Hepatocyte (in vitro differentiated cells): ENCODE data around the gene PTPN6. TPM values are rescaled to one million over a fixed set of nuclear protein-coding genes. Genes with fewer than 3 reads are reported as not detected.

Experiments used
- DNase-seq: peaks from one replicate; pipeline ENCODE4 v3.0.0-alpha.2; 2016; ENCODE audit warnings: low spot score
- H2AFZ ChIP-seq: fragments of 200-600 bp; sonication (generic); 2 replicates; pipeline ENCODE4 v1.6.0; 2016; ENCODE audit warnings: antibody characterized with exemption, mild to moderate bottlenecking
- H3K27ac ChIP-seq: fragments of 200-600 bp; sonication (generic); 2 replicates; pipeline ENCODE4 v1.5.1; 2016; ENCODE audit warnings: mild to moderate bottlenecking
- H3K27me3 ChIP-seq: fragments of 200-600 bp; sonication (generic); 2 replicates; pipeline ENCODE4 v1.6.1; 2016
- H3K36me3 ChIP-seq: fragments of 200-600 bp; sonication (generic); replicated peaks from 2 replicates; pipeline ENCODE4 v1.5.1; 2016; ENCODE audit warnings: low read depth; ENCODE audit not compliant: insufficient read depth
- H3K4me1 ChIP-seq: fragments of 200-600 bp; sonication (generic); 2 replicates; pipeline ENCODE4 v1.5.1; 2016; ENCODE audit warnings: mild to moderate bottlenecking, moderate library complexity; ENCODE audit not compliant: insufficient read depth
- H3K4me2 ChIP-seq: fragments of 200-600 bp; sonication (generic); 2 replicates; pipeline ENCODE4 v1.6.0; 2016
- H3K4me3 ChIP-seq: fragments of 200-600 bp; sonication (generic); 2 replicates; pipeline ENCODE4 v1.5.1; 2016; ENCODE audit warnings: mild to moderate bottlenecking
- H3K79me2 ChIP-seq: fragments of 200-600 bp; sonication (generic); 2 replicates; pipeline ENCODE4 v1.6.0; 2017; ENCODE audit warnings: mild to moderate bottlenecking
- H3K9me2 ChIP-seq: fragments of 200-600 bp; sonication (generic); replicated peaks from 2 replicates; pipeline ENCODE4 v1.6.0; 2017; ENCODE audit warnings: mild to moderate bottlenecking; ENCODE audit not compliant: insufficient read depth
- H3K9me3 ChIP-seq: fragments of 200-600 bp; sonication (generic); 2 replicates; pipeline ENCODE4 v1.5.1; 2016; ENCODE audit warnings: low read depth, mild to moderate bottlenecking
- H4K20me1 ChIP-seq: fragments of 200-600 bp; sonication (generic); 2 replicates; pipeline ENCODE4 v1.6.0; 2016; ENCODE audit warnings: mild to moderate bottlenecking; ENCODE audit not compliant: insufficient read depth, poor library complexity, severe bottlenecking
- EZH2 ChIP-seq: fragments of 200-600 bp; sonication (generic); IDR thresholded peaks from 2 replicates; pipeline ENCODE4 v1.6.1; 2016; ENCODE audit warnings: antibody characterized with exemption, mild to moderate bottlenecking, borderline replicate concordance
- EZH2phosphoT487 ChIP-seq: fragments of 200-600 bp; sonication (generic); IDR thresholded peaks from one replicate; pipeline ENCODE4 v1.6.1; 2018; ENCODE audit warnings: antibody characterized with exemption, mild to moderate bottlenecking, low read depth, moderate library complexity; ENCODE audit not compliant: unreplicated experiment, severe bottlenecking
- whole genome bisulfite sequencing: methylation state at CpG from one replicate; pipeline ENCODE4 v1.1.6; 2016; ENCODE audit warnings: low lambda C conversion rate; ENCODE audit errors: missing lambda C conversion rate; 5-methylcytosine and 5-hydroxymethylcytosine counted together
- polyA plus RNA-seq: library from polyadenylated mRNA; unstranded; fragments of >200 nt; fragmentation: Nextera tagmentation; extraction: Ambion mirVana; gene quantifications from 2 replicates; pipeline ENCODE4 v1.2.1, GENCODE V29; 2016
- total RNA-seq: library from RNA; depleted of rRNA; stranded (reverse); fragments of >200 nt; gene quantifications from 2 replicates; pipeline ENCODE4 v1.2.3, GENCODE V29; 2014
- TF ChIP-seq, protein P1 (sequence below): fragments of 200-600 bp; sonication (generic); IDR thresholded peaks from 2 replicates; pipeline ENCODE4 v1.5.1; 2016; ENCODE audit warnings: antibody characterized with exemption, mild to moderate bottlenecking; ENCODE audit not compliant: poor library complexity

The PTPN6 gene
- total and polyA plus RNA-seq, 2 experiments from 2014 or later = 14.5 to 20.8 TPM

DNA sequence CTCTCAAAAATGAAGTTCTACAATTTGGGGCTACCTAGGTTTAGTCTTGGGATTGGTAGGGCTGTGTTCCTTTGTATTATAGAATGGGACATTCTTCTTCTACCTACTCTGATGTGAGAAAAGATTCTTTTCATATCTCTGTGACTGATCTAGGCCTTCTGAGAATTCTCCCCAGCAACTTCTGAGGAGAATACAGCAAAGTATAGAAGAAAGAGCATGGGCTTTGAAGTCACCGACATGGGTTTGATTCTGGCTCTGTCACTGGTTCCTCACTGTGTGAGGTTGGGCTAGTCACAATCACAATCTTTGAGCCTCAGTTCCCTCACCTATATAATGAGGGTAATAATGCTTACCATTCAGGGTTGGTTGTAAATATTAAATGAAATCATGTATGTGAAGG, 18.4 kb upstream of the PTPN6 start:
- H3K9me3 ChIP-seq = no peaks in the 10 kb centered on the region
- no peak overlapping the region for H2AFZ ChIP-seq
- H3K4me2 ChIP-seq = peak overlapping the region; percentile 37
- H3K36me3 ChIP-seq = no peaks in the 10 kb centered on the region
- 69% methylated on average over 1 of the region's 1 CpG for WGBS
- TF ChIP-seq, protein P1, sequence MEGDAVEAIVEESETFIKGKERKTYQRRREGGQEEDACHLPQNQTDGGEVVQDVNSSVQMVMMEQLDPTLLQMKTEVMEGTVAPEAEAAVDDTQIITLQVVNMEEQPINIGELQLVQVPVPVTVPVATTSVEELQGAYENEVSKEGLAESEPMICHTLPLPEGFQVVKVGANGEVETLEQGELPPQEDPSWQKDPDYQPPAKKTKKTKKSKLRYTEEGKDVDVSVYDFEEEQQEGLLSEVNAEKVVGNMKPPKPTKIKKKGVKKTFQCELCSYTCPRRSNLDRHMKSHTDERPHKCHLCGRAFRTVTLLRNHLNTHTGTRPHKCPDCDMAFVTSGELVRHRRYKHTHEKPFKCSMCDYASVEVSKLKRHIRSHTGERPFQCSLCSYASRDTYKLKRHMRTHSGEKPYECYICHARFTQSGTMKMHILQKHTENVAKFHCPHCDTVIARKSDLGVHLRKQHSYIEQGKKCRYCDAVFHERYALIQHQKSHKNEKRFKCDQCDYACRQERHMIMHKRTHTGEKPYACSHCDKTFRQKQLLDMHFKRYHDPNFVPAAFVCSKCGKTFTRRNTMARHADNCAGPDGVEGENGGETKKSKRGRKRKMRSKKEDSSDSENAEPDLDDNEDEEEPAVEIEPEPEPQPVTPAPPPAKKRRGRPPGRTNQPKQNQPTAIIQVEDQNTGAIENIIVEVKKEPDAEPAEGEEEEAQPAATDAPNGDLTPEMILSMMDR = no peak
- TF ChIP-seq EZH2phosphoT487 = no peak
- no peak for TF ChIP-seq EZH2
- DNase-seq = no peak
- peak overlapping the region; percentile 12 for H3K27ac ChIP-seq
- peaks cover 46% of the 10 kb centered on the region for H3K4me1 ChIP-seq
- H3K4me3 ChIP-seq = no peak overlapping the region
- H4K20me1 ChIP-seq = peaks cover 56% of the 10 kb centered on the region
- no peaks in the 10 kb centered on the region for H3K27me3 ChIP-seq
- no peaks in the 10 kb centered on the region for H3K9me2 ChIP-seq
- peaks cover 79% of the 10 kb centered on the region for H3K79me2 ChIP-seq

DNA sequence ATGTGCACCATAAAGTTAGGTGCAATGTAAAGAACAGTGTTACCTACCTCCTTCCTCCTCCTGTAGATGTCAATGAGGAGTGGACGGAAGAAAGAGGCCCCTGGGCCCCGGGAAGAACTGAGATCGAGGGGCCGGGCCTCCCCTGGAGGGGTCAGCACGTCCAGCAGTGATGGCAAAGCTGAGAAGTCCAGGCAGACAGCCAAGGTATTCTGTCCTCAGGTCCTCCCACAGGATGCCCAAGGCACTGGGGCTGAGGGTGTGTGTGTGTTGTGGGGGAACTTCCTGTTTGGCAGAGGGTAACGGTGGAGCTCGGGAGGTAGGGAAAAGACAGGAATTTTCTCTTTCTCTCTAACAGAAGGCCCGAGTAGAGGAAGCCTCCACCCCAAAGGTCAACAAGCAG, 17.0 kb upstream of the PTPN6 start:
- peak overlapping the region; percentile 27 for H3K27ac ChIP-seq
- peaks cover 46% of the 10 kb centered on the region for H3K4me1 ChIP-seq

GRCh38 chr12:6935371-6936193, 15.6 kb upstream of the PTPN6 start:
- Histone ChIP-seq H3K4me3 (no peak overlapping the region), H3K9me3 (no peaks in the 10 kb centered on the region), H3K36me3 (no peaks in the 10 kb centered on the region), H4K20me1 (peaks cover 36% of the 10 kb centered on the region), H3K27me3 (no peaks in the 10 kb centered on the region), H2AFZ (no peak overlapping the region), H3K4me2 (no peak overlapping the region), H3K27ac (no peak overlapping the region), H3K4me1 (peaks cover 33% of the 10 kb centered on the region), H3K79me2 (peaks cover 69% of the 10 kb centered on the region), H3K9me2 (no peaks in the 10 kb centered on the region)
- DNase-seq = no peak
- WGBS = 90% methylated on average over 12 of the region's 14 CpGs
- TF ChIP-seq EZH2phosphoT487 = no peak
- no peak for TF ChIP-seq EZH2
- TF ChIP-seq, protein P1 = no peak

More for the DNA sequence above, 17.0 kb upstream of the PTPN6 start:
- no peak for DNase-seq
- Histone ChIP-seq H3K79me2 (peaks cover 76% of the 10 kb centered on the region), H2AFZ (no peak overlapping the region), H3K36me3 (no peaks in the 10 kb centered on the region), H3K4me3 (no peak overlapping the region), H3K4me2 (peak overlapping the region; percentile 5), H4K20me1 (peaks cover 51% of the 10 kb centered on the region), H3K9me3 (no peaks in the 10 kb centered on the region), H3K27me3 (no peaks in the 10 kb centered on the region), H3K9me2 (no peaks in the 10 kb centered on the region)
- no peak for TF ChIP-seq EZH2
- TF ChIP-seq, protein P1 = no peak
- TF ChIP-seq EZH2phosphoT487 = no peak
- WGBS = 67% methylated on average over 8 of the region's 8 CpGs
